SK-MEL-5 (cell line): ENCODE data around the gene KIAA1671. TPM values are rescaled to one million over a fixed set of nuclear protein-coding genes. Genes with fewer than 3 reads are reported as not detected.

Source experiments
- DNase-seq: peaks from one replicate; pipeline ENCODE4 v3.0.0-alpha.2; 2016; ENCODE audit warnings: low read depth, low spot score
- in situ Hi-C: cut with HindIII; loops from 2 replicates; pipeline ENCODE4 v1.10.0; 2016; ENCODE audit warnings: low sequenced_read_pairs, high pct_unique_total_duplicates, low pct_unique_long_range_greater_than_20kb
- total RNA-seq: library from RNA; depleted of rRNA; stranded (reverse); fragments of >200 nt; shearing (Covaris generic); gene quantifications from 2 replicates; pipeline ENCODE4 v1.2.3, GENCODE V29; 2014

Gene KIAA1671
- total RNA-seq, 1 experiment from 2014 or later: 3.0 TPM

- in situ Hi-C loops: no loop called here
- peak; percentile 33 for DNase-seq
Measured at GRCh38 chr22:25131198-25131887, 178.8 kb downstream of the KIAA1671 start.

GRCh38 chr22:25134028-25134427, 181.5 kb downstream of the KIAA1671 start:
- in situ Hi-C loops: no loop called here
- DNase-seq: no peak

- DNase-seq: no peak
- in situ Hi-C loops: no loop called here
Measured at GRCh38 chr22:25134451-25134850, 181.9 kb downstream of the KIAA1671 start.

GRCh38 chr22:25136953-25137576, 184.5 kb downstream of the KIAA1671 start:
- DNase-seq: no peak
- in situ Hi-C loops: no loop called here

GRCh38 chr22:25137577-25138525, 185.3 kb downstream of the KIAA1671 start:
- DNase-seq: peak; percentile 74
- in situ Hi-C loops: no loop called here

GRCh38 chr22:25139062-25139461, 186.5 kb downstream of the KIAA1671 start:
- in situ Hi-C loops: no loop called here
- DNase-seq: no peak

- in situ Hi-C loops: no loop called here
Measured at GRCh38 chr22:25142102-25142501, 189.6 kb downstream of the KIAA1671 start.

GRCh38 chr22:25143156-25144076, 190.9 kb downstream of the KIAA1671 start:
- no peak for DNase-seq
- in situ Hi-C loops: no loop called here

More at GRCh38 chr22:25142102-25142501, 189.6 kb downstream of the KIAA1671 start:
- DNase-seq: peak; percentile 18

- DNase-seq: no peak
- in situ Hi-C loops: no loop called here
Measured at GRCh38 chr22:25144522-25144921, 192.0 kb downstream of the KIAA1671 start.

GRCh38 chr22:25146307-25146706, 193.8 kb downstream of the KIAA1671 start:
- DNase-seq: no peak
- in situ Hi-C loops: no loop called here

- DNase-seq: no peak
- in situ Hi-C loops: no loop called here
Measured at GRCh38 chr22:25146906-25147641, 194.6 kb downstream of the KIAA1671 start.

- in situ Hi-C loops: no loop called here
- DNase-seq: no peak
Measured at GRCh38 chr22:25147642-25147928, 195.1 kb downstream of the KIAA1671 start.

GRCh38 chr22:25148149-25148691, 195.7 kb downstream of the KIAA1671 start:
- DNase-seq: peak; percentile 15
- in situ Hi-C loops: no loop called here

GRCh38 chr22:25149014-25149413, 196.5 kb downstream of the KIAA1671 start:
- in situ Hi-C loops: no loop called here
- DNase-seq: no peak

- peak; percentile 42 for DNase-seq
- in situ Hi-C loops: no loop called here
Measured at GRCh38 chr22:25153961-25154666, 201.6 kb downstream of the KIAA1671 start.

GRCh38 chr22:25154667-25154999, 202.1 kb downstream of the KIAA1671 start:
- in situ Hi-C loops: no loop called here
- no peak for DNase-seq
